ENCODE data around the gene MAP3K13. TPM values are rescaled to one million over a fixed set of nuclear protein-coding genes. Genes with fewer than 3 reads are reported as not detected.
"Not testable (repeated sequence)": the region's sequence is repeated elsewhere in the genome, so short reads cannot be mapped to it uniquely, and the experiment has no call there.

Gene MAP3K13
- total RNA-seq, 1 donor from 2014 or later: 26.9 TPM

GRCh38 chr3:185366913-185367312, 4.0 kb downstream of the MAP3K13 start:
- Mint-ChIP-seq H3K27me3 (ENCODE audit: unreplicated experiment) (peaks cover 16% of the 10 kb centered on the region), H3K4me3 (ENCODE audit: unreplicated experiment) (no peak overlapping the region), H3K27ac (ENCODE audit: unreplicated experiment) (no peak overlapping the region), H3K9me3 (ENCODE audit: unreplicated experiment) (no peaks in the 10 kb centered on the region), H3K4me1 (ENCODE audit: unreplicated experiment) (peaks cover 9% of the 10 kb centered on the region), H3K36me3 (ENCODE audit: unreplicated experiment) (no peaks in the 10 kb centered on the region)
- DNase-seq (ENCODE audit: extremely low spot score, unreplicated experiment): no peak
- no peak for TF ChIP-seq CTCF (IDR thresholded peaks at IDR 0.05)

GRCh38 chr3:185370349-185370748, 7.4 kb downstream of the MAP3K13 start:
- not testable (repeated sequence) for H3K4me3 Mint-ChIP-seq (ENCODE audit: unreplicated experiment); DNase-seq (ENCODE audit: extremely low spot score, unreplicated experiment); H3K4me1 Mint-ChIP-seq (ENCODE audit: unreplicated experiment); H3K27ac Mint-ChIP-seq (ENCODE audit: unreplicated experiment); H3K36me3 Mint-ChIP-seq (ENCODE audit: unreplicated experiment); H3K9me3 Mint-ChIP-seq (ENCODE audit: unreplicated experiment)
- peaks cover 13% of the 10 kb centered on the region for H3K27me3 Mint-ChIP-seq (ENCODE audit: unreplicated experiment)

GRCh38 chr3:185371306-185372074, 8.6 kb downstream of the MAP3K13 start:
- Mint-ChIP-seq H3K27me3 (ENCODE audit: unreplicated experiment) (peaks cover 6% of the 10 kb centered on the region), H3K27ac (ENCODE audit: unreplicated experiment) (no peak overlapping the region), H3K36me3 (ENCODE audit: unreplicated experiment) (no peaks in the 10 kb centered on the region), H3K4me1 (ENCODE audit: unreplicated experiment) (no peaks in the 10 kb centered on the region), H3K9me3 (ENCODE audit: unreplicated experiment) (no peaks in the 10 kb centered on the region), H3K4me3 (ENCODE audit: unreplicated experiment) (no peak overlapping the region)
- TF ChIP-seq CTCF (IDR thresholded peaks at IDR 0.05): no peak
- no peak for DNase-seq (ENCODE audit: extremely low spot score, unreplicated experiment)

- no peaks in the 10 kb centered on the region for H3K27me3 Mint-ChIP-seq (ENCODE audit: unreplicated experiment)
- no peaks in the 10 kb centered on the region for H3K4me1 Mint-ChIP-seq (ENCODE audit: unreplicated experiment)
- no peak overlapping the region for H3K27ac Mint-ChIP-seq (ENCODE audit: unreplicated experiment)
- no peak overlapping the region for H3K4me3 Mint-ChIP-seq (ENCODE audit: unreplicated experiment)
- no peaks in the 10 kb centered on the region for H3K9me3 Mint-ChIP-seq (ENCODE audit: unreplicated experiment)
- no peak for DNase-seq (ENCODE audit: extremely low spot score, unreplicated experiment)
- H3K36me3 Mint-ChIP-seq (ENCODE audit: unreplicated experiment): no peaks in the 10 kb centered on the region
- TF ChIP-seq CTCF (IDR thresholded peaks at IDR 0.05): no peak
These were observed 18.6 kb downstream of the MAP3K13 start for GRCh38 chr3:185381320-185382058.

- Mint-ChIP-seq H3K4me1 (ENCODE audit: unreplicated experiment) (no peaks in the 10 kb centered on the region), H3K9me3 (ENCODE audit: unreplicated experiment) (no peaks in the 10 kb centered on the region), H3K36me3 (ENCODE audit: unreplicated experiment) (no peaks in the 10 kb centered on the region), H3K27ac (ENCODE audit: unreplicated experiment) (no peak overlapping the region), H3K27me3 (ENCODE audit: unreplicated experiment) (no peaks in the 10 kb centered on the region), H3K4me3 (ENCODE audit: unreplicated experiment) (no peak overlapping the region)
- DNase-seq (ENCODE audit: extremely low spot score, unreplicated experiment): no peak
- TF ChIP-seq CTCF (IDR thresholded peaks at IDR 0.05): no peak
These were observed 19.2 kb downstream of the MAP3K13 start for GRCh38 chr3:185382154-185382553.

GRCh38 chr3:185386515-185386914, 23.6 kb downstream of the MAP3K13 start:
- not testable (repeated sequence) for H3K36me3 Mint-ChIP-seq (ENCODE audit: unreplicated experiment); H3K27ac Mint-ChIP-seq (ENCODE audit: unreplicated experiment); H3K9me3 Mint-ChIP-seq (ENCODE audit: unreplicated experiment); H3K27me3 Mint-ChIP-seq (ENCODE audit: unreplicated experiment); DNase-seq (ENCODE audit: extremely low spot score, unreplicated experiment); H3K4me1 Mint-ChIP-seq (ENCODE audit: unreplicated experiment); H3K4me3 Mint-ChIP-seq (ENCODE audit: unreplicated experiment)
